Measurements from ENCODE around the gene VPS37B. TPM values are rescaled to one million over a fixed set of nuclear protein-coding genes. Genes with fewer than 3 reads are reported as not detected.

The VPS37B gene
- total and polyA plus RNA-seq, 2 donors (not counting 1 experiment from before 2014, with no cell fraction given): 66.7 to 88.1 TPM

- peak overlapping the region; percentile 66 for H2AFZ ChIP-seq (ENCODE audit: insufficient read depth, low read depth, low read length, poor library complexity, severe bottlenecking)
- Mint-ChIP-seq H3K9me3 (ENCODE audit: insufficient read depth) (no peaks in the 10 kb centered on the region), H3K27me3 (no peaks in the 10 kb centered on the region), H3K4me1 (peaks cover 54% of the 10 kb centered on the region), H3K27ac (peak overlapping the region; percentile 98), H3K4me3 (peak overlapping the region; percentile 97)
- ATAC-seq (ENCODE audit: low read depth) (peak; percentile 37), DNase-seq (peak; percentile 62)
- H3K4me3 ChIP-seq (ENCODE audit: control extremely low read depth in 1 of 5, extremely low read depth in 1 of 5, insufficient read depth in 1 of 5, low read depth in 2 of 5, low read length in 4 of 5): peak overlapping the region in 4 of 5 experiments; percentile 79 to 99 (median 88)
- peak overlapping the region; percentile 82 to 87 for H3K27ac ChIP-seq (ENCODE audit: low read length in 2 of 2)
- peaks cover 0 to 26% of the 10 kb centered on the region in 2 experiments for H3K36me3 ChIP-seq (replicated peaks in 1 of 2; ENCODE audit: control extremely low read depth in 1 of 2, control insufficient read depth in 1 of 2, extremely low read depth in 1 of 2, insufficient read depth in 2 of 2, low read length in 1 of 2)
- CTCF ChIA-PET: interaction anchor here (1.2 to 6.2 kb wide), 5 partner anchors 22 to 117 kb away, joined by 4 to 89 read pairs (median 4); no protein-coding TSS in a partner anchor
- WGBS (ENCODE audit: insufficient coverage): 0% methylated on average over 43 of the region's 43 CpGs
- no peaks in the 10 kb centered on the region for H3K27me3 ChIP-seq (replicated peaks in 1 of 4; ENCODE audit: control extremely low read depth in 1 of 4, control insufficient read depth in 3 of 4, insufficient read depth in 4 of 4, low read length in 3 of 4)
- H3K79me2 ChIP-seq (ENCODE audit: control insufficient read depth, insufficient read depth, low read length): peaks cover 46% of the 10 kb centered on the region
- peak overlapping the region; percentile 84 for H3K4me2 ChIP-seq (replicated peaks; ENCODE audit: low read depth, low read length, poor library complexity, severe bottlenecking)
- H3K9ac ChIP-seq (ENCODE audit: low read length): peak overlapping the region; percentile 89
- peaks cover 40% of the 10 kb centered on the region for H4K20me1 ChIP-seq (ENCODE audit: control insufficient read depth, insufficient read depth, low read length, poor library complexity, severe bottlenecking)
- TF ChIP-seq EZH2 (IDR thresholded peaks at IDR 0.05; ENCODE audit: borderline replicate concordance, insufficient read depth, low read depth, low read length, poor library complexity, severe bottlenecking): no peak
- no peak for TF ChIP-seq CTCF (IDR thresholded peaks at IDR 0.05)
- H3K9me3 ChIP-seq (ENCODE audit: control extremely low read depth in 1 of 3, control insufficient read depth in 2 of 3, insufficient read depth in 1 of 3, low read length in 2 of 3): peaks cover 0 to 2% (median 0%) of the 10 kb centered on the region in 3 donors
- intact Hi-C loops (cut with micrococcal nuclease): loop anchor here (1.0 to 10.0 kb wide), 6 partner anchors 22 to 589 kb away; partner anchors contain the start of genes CCDC62, MPHOSPH9 and MTRFR
- H3K4me1 ChIP-seq (ENCODE audit: control insufficient read depth in 2 of 2, insufficient read depth in 2 of 2, low read length in 2 of 2): peaks cover 35 to 48% of the 10 kb centered on the region in 2 donors
- POLR2A ChIA-PET: interaction anchor here (0.6 to 3.5 kb wide), 9 partner anchors 11 to 553 kb away, joined by 3 to 25 read pairs (median 5); partner anchors contain the start of genes CCDC62 and DENR
Observed at GRCh38 chr12:122835750-122836026, 60.2 kb downstream of the VPS37B start.

Measured in B cell (primary cell).